Upper lobe of left lung (tissue), 6 donors: Measurements from ENCODE around the gene GNG11. TPM values are rescaled to one million over a fixed set of nuclear protein-coding genes. Genes with fewer than 3 reads are reported as not detected.

ENCODE experiments used
- ATAC-seq, 2 donors: fragments of 200-7000 bp; cut with Tn5 transposase; one replicate each; pipeline ENCODE4 v1.9.1; 2022; ENCODE audit warnings: mild to moderate bottlenecking in 2 of 2, moderate library complexity in 2 of 2; ENCODE audit not compliant: low FRiP score in 2 of 2
- DNase-seq, 2 donors: peaks; one replicate each; pipeline ENCODE4 v3.0.0-alpha.2; 2019 to 2020
- H3K27ac ChIP-seq, 4 donors: fragments of 200-600 bp; sonication (generic); one replicate each; pipeline ENCODE4 v1.5.1; 2016 to 2019
- H3K27me3 ChIP-seq, 4 donors: fragments of 200-600 bp; sonication (generic); one replicate each; pipeline ENCODE4 v1.5.1; 2017 to 2019
- H3K36me3 ChIP-seq, 4 donors: fragments of 200-600 bp; sonication (generic); one replicate each; pipeline ENCODE4 v1.5.1; 2016 to 2019
- H3K4me1 ChIP-seq, 4 donors: fragments of 200-600 bp; sonication (generic); one replicate each; pipeline ENCODE4 v1.5.1; 2018 to 2019
- H3K4me3 ChIP-seq, 4 donors: fragments of 200-600 bp; sonication (generic); one replicate each; pipeline ENCODE4 v1.5.1; 2017 to 2019; ENCODE audit warnings: mild to moderate bottlenecking in 2 of 4, moderate library complexity in 1 of 4
- H3K9me3 ChIP-seq, 4 donors: fragments of 200-600 bp; sonication (generic); one replicate each; pipeline ENCODE4 v1.5.1; 2018 to 2019
- EP300 ChIP-seq, 4 donors: sonication (generic); formaldehyde crosslinking; IDR thresholded peaks; one replicate each; pipeline ENCODE4 v1.5.1; 2017; ENCODE audit warnings: antibody characterized with exemption in 4 of 4, control low read depth in 2 of 4
- POLR2A ChIP-seq, 4 donors: fragments of 450-650 bp; IDR thresholded peaks; one replicate each; pipeline ENCODE4 v1.5.1; 2016 to 2017; ENCODE audit warnings: antibody characterized with exemption in 4 of 4, mild to moderate bottlenecking in 2 of 4
- POLR2AphosphoS5 ChIP-seq, 2 donors: sonication (generic); formaldehyde crosslinking; IDR thresholded peaks; one replicate each; pipeline ENCODE4 v1.5.1; 2017; ENCODE audit warnings: antibody characterized with exemption in 2 of 2
- WGBS, 2 donors: methylation state at CpG; one replicate each; pipeline ENCODE4 v1.1.5; 2017 to 2018; 5-methylcytosine and 5-hydroxymethylcytosine counted together
- total RNA-seq, 6 donors: library from RNA; depleted of rRNA in 4 of 6; stranded (reverse); fragments of >200 nt in 4 of 6; gene quantifications; one replicate each; pipeline versions ENCODE4 v1.1.0 to v1.2.1, GENCODE V29; 2016 to 2021
- TF ChIP-seq, protein P1 (sequence below), 6 experiments: fragments of 450-650 bp in 4 of 6; fragments of 200-600 bp in 2 of 6; sonication (generic) in 2 of 6; IDR thresholded peaks; one replicate each; pipeline ENCODE4 v1.5.1; 2016 to 2019; ENCODE audit warnings: antibody characterized with exemption in 6 of 6
- donor health status: DM: no; HTN: no; CAD: no; lungs with moderate emphysema.
- donor health status: DM: no; HTN: yes; CAD: no; lungs with severe emphysema.

Gene GNG11
- total RNA-seq, 6 donors from 2014 or later = 1.0 to 28.5 (median 15.8) TPM

DNA sequence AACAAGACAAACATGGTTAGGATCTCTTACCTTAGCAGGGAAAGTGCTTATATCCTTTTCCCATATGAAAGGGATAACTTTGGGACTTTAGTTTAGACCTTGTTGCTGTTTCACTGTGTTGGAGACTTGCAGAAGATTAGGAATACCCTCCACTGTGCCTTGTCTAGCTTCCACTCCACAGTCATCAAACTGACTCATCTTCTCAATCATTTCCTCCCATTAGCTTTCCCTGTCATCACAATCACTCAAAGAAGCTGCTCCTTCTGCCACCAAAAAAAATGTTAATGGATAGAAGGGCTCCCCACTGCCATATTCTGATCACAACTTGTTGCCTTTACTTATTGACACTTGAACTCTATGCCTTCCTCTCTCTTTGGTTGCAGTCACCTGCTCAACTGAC lies 16.8 kb downstream of the GNG11 start:
- no peak for DNase-seq
- TF ChIP-seq, protein P1, sequence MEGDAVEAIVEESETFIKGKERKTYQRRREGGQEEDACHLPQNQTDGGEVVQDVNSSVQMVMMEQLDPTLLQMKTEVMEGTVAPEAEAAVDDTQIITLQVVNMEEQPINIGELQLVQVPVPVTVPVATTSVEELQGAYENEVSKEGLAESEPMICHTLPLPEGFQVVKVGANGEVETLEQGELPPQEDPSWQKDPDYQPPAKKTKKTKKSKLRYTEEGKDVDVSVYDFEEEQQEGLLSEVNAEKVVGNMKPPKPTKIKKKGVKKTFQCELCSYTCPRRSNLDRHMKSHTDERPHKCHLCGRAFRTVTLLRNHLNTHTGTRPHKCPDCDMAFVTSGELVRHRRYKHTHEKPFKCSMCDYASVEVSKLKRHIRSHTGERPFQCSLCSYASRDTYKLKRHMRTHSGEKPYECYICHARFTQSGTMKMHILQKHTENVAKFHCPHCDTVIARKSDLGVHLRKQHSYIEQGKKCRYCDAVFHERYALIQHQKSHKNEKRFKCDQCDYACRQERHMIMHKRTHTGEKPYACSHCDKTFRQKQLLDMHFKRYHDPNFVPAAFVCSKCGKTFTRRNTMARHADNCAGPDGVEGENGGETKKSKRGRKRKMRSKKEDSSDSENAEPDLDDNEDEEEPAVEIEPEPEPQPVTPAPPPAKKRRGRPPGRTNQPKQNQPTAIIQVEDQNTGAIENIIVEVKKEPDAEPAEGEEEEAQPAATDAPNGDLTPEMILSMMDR (IDR thresholded peaks at IDR 0.05) = no peak
- TF ChIP-seq EP300 (IDR thresholded peaks at IDR 0.05) (no peak), POLR2A (IDR thresholded peaks at IDR 0.05) (no peak), POLR2AphosphoS5 (IDR thresholded peaks at IDR 0.05) (no peak)
- Histone ChIP-seq H3K27ac (no peak overlapping the region), H3K4me1 (no peaks in the 10 kb centered on the region), H3K36me3 (no peaks in the 10 kb centered on the region), H3K27me3 (no peaks in the 10 kb centered on the region), H3K4me3 (no peak overlapping the region), H3K9me3 (no peaks in the 10 kb centered on the region)
- ATAC-seq = no peak

DNA sequence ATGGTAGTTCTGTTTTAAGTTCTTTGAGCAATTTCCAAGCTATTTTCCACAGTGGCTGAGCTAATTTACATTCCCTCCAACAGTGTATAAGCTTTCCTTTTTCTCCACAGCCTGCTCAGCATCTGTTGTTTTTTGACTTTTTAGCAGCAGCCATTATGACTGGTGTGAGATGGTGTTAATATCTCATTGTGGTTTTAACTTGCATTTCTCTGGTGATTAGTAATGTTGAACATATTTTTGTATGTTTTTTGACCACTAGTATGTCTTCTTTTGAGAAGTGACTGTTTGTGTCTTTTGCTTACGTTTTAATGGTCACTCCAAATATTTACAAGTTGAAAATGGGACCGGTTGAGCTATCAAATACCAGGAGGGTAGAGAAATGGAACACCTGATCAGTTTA lies 20.4 kb downstream of the GNG11 start:
- Histone ChIP-seq H3K27ac (no peak overlapping the region), H3K36me3 (no peaks in the 10 kb centered on the region), H3K27me3 (no peaks in the 10 kb centered on the region), H3K9me3 (no peaks in the 10 kb centered on the region), H3K4me3 (no peak overlapping the region), H3K4me1 (peaks cover 0 to 8% (median 4%) of the 10 kb centered on the region in 4 donors)
- WGBS, 2 donors = 93% methylated on average over 2 of the region's 2 CpGs
- no peak for DNase-seq
- no peak for ATAC-seq
- TF ChIP-seq POLR2AphosphoS5 (IDR thresholded peaks at IDR 0.05) = no peak
- no peak for TF ChIP-seq EP300 (IDR thresholded peaks at IDR 0.05)
- TF ChIP-seq, protein P1 (IDR thresholded peaks at IDR 0.05) = no peak
- TF ChIP-seq POLR2A (IDR thresholded peaks at IDR 0.05) = no peak

DNA sequence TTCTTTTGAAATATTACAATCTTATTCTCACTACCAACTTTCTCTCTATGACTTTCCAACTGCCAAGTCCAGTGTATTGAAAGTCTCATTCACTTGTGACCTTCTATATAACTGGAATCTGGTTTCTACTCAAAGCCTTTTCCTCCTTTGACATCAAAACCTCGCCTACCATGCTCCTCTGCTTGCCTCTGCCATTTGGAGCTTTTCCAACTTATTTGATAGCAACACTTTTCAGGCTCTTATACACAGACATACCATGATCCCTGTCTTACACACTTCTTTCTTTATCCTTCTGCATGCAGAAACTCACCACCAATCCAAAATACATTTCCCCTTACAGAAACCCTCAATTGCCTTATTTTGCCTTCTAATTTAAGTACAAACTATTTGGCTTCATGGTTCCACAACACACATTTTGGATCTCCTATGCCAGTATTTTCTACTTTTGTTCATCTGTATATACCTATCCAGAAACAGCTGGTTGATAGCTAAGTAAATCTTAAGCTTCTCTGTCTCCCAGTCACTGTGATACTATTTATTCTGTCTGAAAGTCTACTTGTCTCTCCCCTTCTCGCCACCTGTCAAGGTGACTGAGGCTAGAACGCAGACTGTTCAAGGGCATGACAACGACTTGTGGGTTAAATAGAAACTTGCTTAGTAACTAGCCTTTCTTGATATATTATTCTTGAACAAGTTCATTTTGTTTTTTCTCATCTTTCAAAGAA lies 22.4 kb downstream of the GNG11 start:
- no peaks in the 10 kb centered on the region for H3K9me3 ChIP-seq
- TF ChIP-seq EP300 (IDR thresholded peaks at IDR 0.05) (no peak), POLR2A (IDR thresholded peaks at IDR 0.05) (no peak), POLR2AphosphoS5 (IDR thresholded peaks at IDR 0.05) (no peak)
- TF ChIP-seq, protein P1 (IDR thresholded peaks at IDR 0.05) = no peak
- WGBS, 2 donors = 47 to 66% methylated on average over 4 of the region's 4 CpGs
- no peaks in the 10 kb centered on the region for H3K36me3 ChIP-seq
- peak overlapping the region in 2 of 4 donors; percentile 45 to 49 for H3K27ac ChIP-seq
- H3K4me1 ChIP-seq = peaks cover 0 to 8% (median 4%) of the 10 kb centered on the region in 4 donors
- H3K27me3 ChIP-seq = no peaks in the 10 kb centered on the region
- DNase-seq (no peak), ATAC-seq (no peak)
- H3K4me3 ChIP-seq = no peak overlapping the region

DNA sequence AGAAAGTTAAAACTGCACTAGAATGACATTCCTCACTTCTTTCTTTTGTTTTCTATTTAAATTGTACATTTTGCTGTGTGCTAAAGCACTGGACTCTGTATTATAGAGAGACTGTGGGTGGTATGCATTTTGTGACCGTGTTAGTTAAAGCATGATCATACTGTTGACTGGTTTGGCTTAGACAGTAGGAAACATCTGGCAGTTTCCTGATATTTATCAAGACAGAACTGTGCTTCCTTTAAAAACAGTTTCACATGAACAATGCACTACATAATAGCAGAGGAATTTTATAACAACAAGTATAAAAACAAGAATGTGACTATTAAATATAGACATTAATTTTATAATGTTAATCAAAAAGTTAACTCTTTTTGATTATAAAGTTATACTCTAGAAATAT lies 23.1 kb downstream of the GNG11 start:
- DNase-seq (no peak), ATAC-seq (no peak)
- no peaks in the 10 kb centered on the region for H3K27me3 ChIP-seq
- H3K36me3 ChIP-seq = no peaks in the 10 kb centered on the region
- peaks cover 0 to 8% (median 4%) of the 10 kb centered on the region in 4 donors for H3K4me1 ChIP-seq
- no peak overlapping the region for H3K4me3 ChIP-seq
- no peak for TF ChIP-seq POLR2A (IDR thresholded peaks at IDR 0.05)
- peak in 1 of 4 donors; percentile 59 for TF ChIP-seq EP300 (IDR thresholded peaks at IDR 0.05)
- H3K27ac ChIP-seq = peak overlapping the region in 2 of 4 donors; percentile 68 to 78
- WGBS, 2 donors = 22 to 33% methylated on average over 1 of the region's 1 CpG
- H3K9me3 ChIP-seq = no peaks in the 10 kb centered on the region

DNA sequence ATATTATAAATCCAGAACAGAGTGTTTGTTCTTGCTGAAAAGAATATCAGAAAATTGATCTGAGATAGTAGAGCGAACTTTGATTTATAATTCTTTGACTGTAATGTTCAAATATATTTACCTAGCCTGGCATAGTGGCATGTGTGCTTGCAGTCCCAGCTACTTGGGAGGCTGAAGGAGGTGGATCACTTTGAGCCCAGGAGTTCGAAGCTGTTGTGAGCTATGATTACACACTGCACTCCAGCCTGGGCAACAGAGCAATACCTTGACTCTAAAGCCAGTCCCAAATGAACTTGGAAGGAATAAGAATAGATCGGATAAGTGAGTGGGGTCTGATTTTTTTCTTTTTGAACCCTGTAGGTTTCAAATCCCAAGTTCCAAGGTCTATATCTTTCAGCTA lies 23.5 kb downstream of the GNG11 start:
- peak overlapping the region; percentile 7 to 78 (median 50) for H3K27ac ChIP-seq
- no peaks in the 10 kb centered on the region for H3K9me3 ChIP-seq
- peaks cover 0 to 8% (median 4%) of the 10 kb centered on the region in 4 donors for H3K4me1 ChIP-seq
- 22 to 43% methylated on average over 3 of the region's 3 CpGs for WGBS, 2 donors
- DNase-seq (no peak), ATAC-seq (no peak)
- TF ChIP-seq EP300 (IDR thresholded peaks at IDR 0.05) (no peak), POLR2AphosphoS5 (IDR thresholded peaks at IDR 0.05) (no peak), POLR2A (IDR thresholded peaks at IDR 0.05) (no peak)
- TF ChIP-seq, protein P1 (IDR thresholded peaks at IDR 0.05) = no peak
- no peaks in the 10 kb centered on the region for H3K36me3 ChIP-seq
- no peak overlapping the region for H3K4me3 ChIP-seq
- no peaks in the 10 kb centered on the region for H3K27me3 ChIP-seq
